SW480 (cell line): Measurements from ENCODE around the gene SYNPO2L.
"Not testable (repeated sequence)": the region's sequence is repeated elsewhere in the genome, so short reads cannot be mapped to it uniquely, and the experiment has no call there.

Experiments
- DNase-seq: peaks from one replicate; pipeline ENCODE4 v3.0.0-alpha.2; 2016; ENCODE audit warnings: low spot score

Gene SYNPO2L

GRCh38 chr10:73655990-73656298 lies at the start of gene SYNPO2L:
SYNPO2L (minus strand) TSS chr10:73656029; CDS start chr10:73655922, 107 bp downstream.
- no peak for DNase-seq

- DNase-seq: not testable (repeated sequence)
Measured at GRCh38 chr10:73703924-73704323, 48.1 kb upstream of the SYNPO2L start.

GRCh38 chr10:73698819-73699218 lies 43.0 kb upstream of the SYNPO2L start:
- not testable (repeated sequence) for DNase-seq

- not testable (repeated sequence) for DNase-seq
Measured at GRCh38 chr10:73697675-73698159, 41.9 kb upstream of the SYNPO2L start, which contains the start of gene AGAP5. AGAP5 (minus strand) TSS chr10:73698109; CDS start chr10:73697755, 354 bp downstream.

GRCh38 chr10:73695302-73695701 lies 39.5 kb upstream of the SYNPO2L start:
- DNase-seq: not testable (repeated sequence)

GRCh38 chr10:73690755-73691154 lies 34.9 kb upstream of the SYNPO2L start:
- not testable (repeated sequence) for DNase-seq

GRCh38 chr10:73689596-73689995 lies 33.8 kb upstream of the SYNPO2L start:
- not testable (repeated sequence) for DNase-seq

- DNase-seq: not testable (repeated sequence)
Measured at GRCh38 chr10:73687641-73688040, 31.8 kb upstream of the SYNPO2L start.

GRCh38 chr10:73674546-73674945 lies 18.7 kb upstream of the SYNPO2L start:
- not testable (repeated sequence) for DNase-seq

- DNase-seq: not testable (repeated sequence)
Measured at GRCh38 chr10:73668378-73668777, 12.5 kb upstream of the SYNPO2L start.

GRCh38 chr10:73666153-73666809 lies 10.5 kb upstream of the SYNPO2L start:
- not testable (repeated sequence) for DNase-seq

GRCh38 chr10:73665581-73665980 lies 9.8 kb upstream of the SYNPO2L start:
- not testable (repeated sequence) for DNase-seq

- DNase-seq: not testable (repeated sequence)
Measured at GRCh38 chr10:73664156-73665040, 8.6 kb upstream of the SYNPO2L start.

- not testable (repeated sequence) for DNase-seq
Measured at GRCh38 chr10:73663621-73664020, 7.8 kb upstream of the SYNPO2L start.

GRCh38 chr10:73662705-73663104 lies 6.9 kb upstream of the SYNPO2L start:
- DNase-seq: not testable (repeated sequence)

- no peak for DNase-seq
Measured at GRCh38 chr10:73655257-73655989, 406 bp downstream of the SYNPO2L start.

- DNase-seq: peak; percentile 27
Measured at GRCh38 chr10:73653701-73654100, 2.1 kb downstream of the SYNPO2L start.

- no peak for DNase-seq
Measured at GRCh38 chr10:73653195-73653594, 2.6 kb downstream of the SYNPO2L start.

GRCh38 chr10:73650537-73651331 lies 5.1 kb downstream of the SYNPO2L start:
- peak; percentile 18 for DNase-seq

- DNase-seq: no peak
Measured at GRCh38 chr10:73649876-73650536, 5.8 kb downstream of the SYNPO2L start.
